ENCODE measurements around the gene PITPNM2. TPM values are rescaled to one million over a fixed set of nuclear protein-coding genes. Genes with fewer than 3 reads are reported as not detected.
"Not testable (repeated sequence)": the region's sequence is repeated elsewhere in the genome, so short reads cannot be mapped to it uniquely, and the experiment has no call there.

PITPNM2 gene
- total RNA-seq, 1 donor from 2014 or later, result 19.2 TPM

GRCh38 chr12:123122626-123123025 is 28.3 kb downstream of the PITPNM2 start:
- no peak for ATAC-seq
- DNase-seq (ENCODE audit: low spot score), result no peak

GRCh38 chr12:123121670-123122069 is 29.2 kb downstream of the PITPNM2 start:
- ATAC-seq, result peak; percentile 69
- DNase-seq (ENCODE audit: low spot score), result no peak

GRCh38 chr12:123120452-123121166 is 30.3 kb downstream of the PITPNM2 start:
- DNase-seq (ENCODE audit: low spot score) (no peak), ATAC-seq (peak; percentile 31)

- DNase-seq (ENCODE audit: low spot score) (no peak), ATAC-seq (no peak)
These were observed 31.1 kb downstream of the PITPNM2 start for GRCh38 chr12:123119808-123120207.

GRCh38 chr12:123118497-123118896 is 32.4 kb downstream of the PITPNM2 start:
- DNase-seq (ENCODE audit: low spot score) (no peak), ATAC-seq (no peak)

GRCh38 chr12:123115409-123116121 is 35.3 kb downstream of the PITPNM2 start:
- DNase-seq (ENCODE audit: low spot score) (no peak), ATAC-seq (peak; percentile 53)

GRCh38 chr12:123114304-123115083 is 36.4 kb downstream of the PITPNM2 start:
- peak; percentile 9 for ATAC-seq
- DNase-seq (ENCODE audit: low spot score), result no peak

GRCh38 chr12:123113026-123113425 is 37.9 kb downstream of the PITPNM2 start:
- ATAC-seq (no peak), DNase-seq (ENCODE audit: low spot score) (no peak)

GRCh38 chr12:123111498-123112165 is 39.3 kb downstream of the PITPNM2 start:
- ATAC-seq, result no peak

GRCh38 chr12:123109319-123109772 is 41.5 kb downstream of the PITPNM2 start:
- ATAC-seq, result peak; percentile 76
- no peak for DNase-seq (ENCODE audit: low spot score)

More at GRCh38 chr12:123111498-123112165, 39.3 kb downstream of the PITPNM2 start:
- DNase-seq (ENCODE audit: low spot score), result no peak

GRCh38 chr12:123108682-123109066 is 42.2 kb downstream of the PITPNM2 start:
- no peak for ATAC-seq
- no peak for DNase-seq (ENCODE audit: low spot score)

GRCh38 chr12:123107926-123108681 is 42.8 kb downstream of the PITPNM2 start:
- ATAC-seq (peak; percentile 63), DNase-seq (ENCODE audit: low spot score) (peak; percentile 71)

- DNase-seq (ENCODE audit: low spot score), result no peak
- peak; percentile 15 for ATAC-seq
These were observed 44.1 kb downstream of the PITPNM2 start for GRCh38 chr12:123106640-123107359.

GRCh38 chr12:123105211-123105826 is 45.6 kb downstream of the PITPNM2 start:
- DNase-seq (ENCODE audit: low spot score), result no peak
- no peak for ATAC-seq

- ATAC-seq (peak; percentile 65), DNase-seq (ENCODE audit: low spot score) (no peak)
These were observed 46.1 kb downstream of the PITPNM2 start for GRCh38 chr12:123104809-123105208.

GRCh38 chr12:123104094-123104493 is 46.8 kb downstream of the PITPNM2 start:
- not testable (repeated sequence) for DNase-seq (ENCODE audit: low spot score); ATAC-seq

GRCh38 chr12:123102781-123103503 is 47.9 kb downstream of the PITPNM2 start:
- no peak for ATAC-seq
- DNase-seq (ENCODE audit: low spot score), result no peak

- DNase-seq (ENCODE audit: low spot score), result no peak
- ATAC-seq, result no peak
These were observed 48.5 kb downstream of the PITPNM2 start for GRCh38 chr12:123102366-123102765.
